Activated CD4-positive, alpha-beta T cell treated with anti-CD3 and anti-CD28 coated beads for 36 hours (primary cell): ENCODE data around the gene FRYL. TPM values are rescaled to one million over a fixed set of nuclear protein-coding genes. Genes with fewer than 3 reads are reported as not detected.

Experiments
- ATAC-seq: fragments of 200-7000 bp; cut with Tn5 transposase; one replicate; pipeline ENCODE4 v1.10.0; 2021; ENCODE audit warnings: mild to moderate bottlenecking, moderate library complexity
- CTCF ChIA-PET: fragments of 350-600 bp; sonication (Branson Sonifier 250); formaldehyde crosslinking; loops from one replicate; lab custom pipeline; 2021; ENCODE audit warnings: antibody characterized with exemption; lab: Charles Lee
- POLR2A ChIA-PET: fragments of 350-600 bp; sonication (Branson Sonifier 250); formaldehyde crosslinking; loops from one replicate; lab custom pipeline; 2021; ENCODE audit warnings: antibody characterized with exemption, inconsistent platforms; lab: Charles Lee
- DNase-seq: peaks from one replicate; pipeline ENCODE4 v3.0.0-alpha.2; 2020
- H3K27ac Mint-ChIP-seq: one replicate; pipeline ENCODE4 v1.8.0; 2021; ENCODE audit warnings: mixed read lengths
- H3K27me3 Mint-ChIP-seq: one replicate; pipeline ENCODE4 v1.8.0; 2021; ENCODE audit warnings: mixed read lengths
- H3K36me3 Mint-ChIP-seq: one replicate; pipeline ENCODE4 v1.8.0; 2021; ENCODE audit warnings: low read depth, mixed read lengths
- H3K4me1 Mint-ChIP-seq: one replicate; pipeline ENCODE4 v1.8.0; 2021; ENCODE audit warnings: mixed read lengths
- H3K4me3 Mint-ChIP-seq: one replicate; pipeline ENCODE4 v1.8.0; 2021; ENCODE audit warnings: mild to moderate bottlenecking, moderate library complexity, mixed read lengths
- H3K9me3 Mint-ChIP-seq: one replicate; pipeline ENCODE4 v1.8.0; 2021; ENCODE audit warnings: low read depth, mixed read lengths
- intact Hi-C, 2 experiments: fragments of 100-400 bp; cut with DNase I in 1 of 2; cut with micrococcal nuclease in 1 of 2; formaldehyde crosslinking; loops; one replicate each; pipeline versions ENCODE4 v1.14.2 to v1.15.1; 2022 to 2024; cut with DNase I, micrococcal nuclease
- total RNA-seq, 2 experiments: library from RNA; stranded (reverse); gene quantifications; one replicate each; pipeline ENCODE4 v1.2.3, GENCODE V29; 2021

The FRYL gene
- total RNA-seq, 2 experiments from 2014 or later = 67.9 to 69.8 TPM

DNA sequence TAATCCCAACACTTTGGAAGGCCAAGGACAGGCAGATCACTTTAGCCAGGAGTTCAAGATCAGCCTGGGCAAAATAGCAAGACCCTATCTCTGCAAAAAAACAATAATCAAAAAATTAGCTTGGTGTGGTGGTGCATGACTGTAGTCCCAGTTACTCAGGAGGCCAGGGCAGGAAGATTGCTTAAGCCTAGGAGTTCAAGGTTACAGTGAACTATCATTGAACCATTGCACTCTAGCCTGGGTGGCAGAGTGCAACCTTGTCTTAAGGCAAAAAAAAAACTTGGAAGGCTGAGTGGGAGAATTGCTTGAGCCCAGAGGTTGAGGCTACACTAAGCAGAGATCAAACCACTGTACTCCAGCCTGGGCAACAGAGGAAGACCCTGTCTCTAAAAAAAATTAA lies 5.2 kb upstream of the FRYL start:
- no peaks in the 10 kb centered on the region for H3K9me3 Mint-ChIP-seq
- H3K4me1 Mint-ChIP-seq = peaks cover 11% of the 10 kb centered on the region
- H3K27ac Mint-ChIP-seq = no peak overlapping the region
- POLR2A ChIA-PET = no interaction called here
- H3K4me3 Mint-ChIP-seq = no peak overlapping the region
- intact Hi-C loops = loop anchor here in 1 of 2 experiments (10.0 kb wide), 1 partner anchor 179 kb away; no protein-coding TSS in a partner anchor
- H3K27me3 Mint-ChIP-seq = no peaks in the 10 kb centered on the region
- ATAC-seq (no peak), DNase-seq (no peak)
- CTCF ChIA-PET = no interaction called here
- H3K36me3 Mint-ChIP-seq = no peaks in the 10 kb centered on the region

- no peak overlapping the region for H3K4me3 Mint-ChIP-seq
Measured at GRCh38 chr4:48781968-48782367, 1.9 kb upstream of the FRYL start.

GRCh38 chr4:48780865-48781214 lies 761 bp upstream of the FRYL start:
- CTCF ChIA-PET = interaction anchor here (0.7 to 1.5 kb wide), 8 partner anchors 11 to 203 kb away, joined by 3 to 12 read pairs (median 4); no protein-coding TSS in a partner anchor
- Mint-ChIP-seq H3K4me1 (peaks cover 35% of the 10 kb centered on the region), H3K9me3 (no peaks in the 10 kb centered on the region), H3K27me3 (no peaks in the 10 kb centered on the region), H3K27ac (peak overlapping the region; percentile 98), H3K36me3 (no peaks in the 10 kb centered on the region), H3K4me3 (peak overlapping the region; percentile 98)
- intact Hi-C loops = loop anchor here (1.0 to 10.0 kb wide), 9 partner anchors 49 to 867 kb away; partner anchors contain the start of genes OCIAD2 (in 2 of the 2), NFXL1 (in 1 of the 2), OCIAD1 (in 1 of the 2) and SLAIN2 (in 1 of the 2)
- peak; percentile 75 for DNase-seq
- POLR2A ChIA-PET = interaction anchor here (0.7 to 1.2 kb wide), 4 partner anchors 24 to 202 kb away, joined by 3 to 5 read pairs (median 4); partner anchors contain the start of gene OCIAD2
- ATAC-seq = peak; percentile 6

More at GRCh38 chr4:48781968-48782367, 1.9 kb upstream of the FRYL start:
- Mint-ChIP-seq H3K27ac (no peak overlapping the region), H3K27me3 (no peaks in the 10 kb centered on the region), H3K9me3 (no peaks in the 10 kb centered on the region), H3K36me3 (no peaks in the 10 kb centered on the region), H3K4me1 (peaks cover 25% of the 10 kb centered on the region)
- intact Hi-C loops = loop anchor here in 1 of 2 experiments (5.0 to 10.0 kb wide), 2 partner anchors 183 to 205 kb away; no protein-coding TSS in a partner anchor
- ChIA-PET POLR2A (no interaction called here), CTCF (interaction anchor here (0.8 to 1.2 kb wide), 2 partner anchors 125 to 587 kb away, joined by 3 to 4 read pairs; partner anchors contain the start of gene OCIAD2)
- DNase-seq (no peak), ATAC-seq (no peak)

DNA sequence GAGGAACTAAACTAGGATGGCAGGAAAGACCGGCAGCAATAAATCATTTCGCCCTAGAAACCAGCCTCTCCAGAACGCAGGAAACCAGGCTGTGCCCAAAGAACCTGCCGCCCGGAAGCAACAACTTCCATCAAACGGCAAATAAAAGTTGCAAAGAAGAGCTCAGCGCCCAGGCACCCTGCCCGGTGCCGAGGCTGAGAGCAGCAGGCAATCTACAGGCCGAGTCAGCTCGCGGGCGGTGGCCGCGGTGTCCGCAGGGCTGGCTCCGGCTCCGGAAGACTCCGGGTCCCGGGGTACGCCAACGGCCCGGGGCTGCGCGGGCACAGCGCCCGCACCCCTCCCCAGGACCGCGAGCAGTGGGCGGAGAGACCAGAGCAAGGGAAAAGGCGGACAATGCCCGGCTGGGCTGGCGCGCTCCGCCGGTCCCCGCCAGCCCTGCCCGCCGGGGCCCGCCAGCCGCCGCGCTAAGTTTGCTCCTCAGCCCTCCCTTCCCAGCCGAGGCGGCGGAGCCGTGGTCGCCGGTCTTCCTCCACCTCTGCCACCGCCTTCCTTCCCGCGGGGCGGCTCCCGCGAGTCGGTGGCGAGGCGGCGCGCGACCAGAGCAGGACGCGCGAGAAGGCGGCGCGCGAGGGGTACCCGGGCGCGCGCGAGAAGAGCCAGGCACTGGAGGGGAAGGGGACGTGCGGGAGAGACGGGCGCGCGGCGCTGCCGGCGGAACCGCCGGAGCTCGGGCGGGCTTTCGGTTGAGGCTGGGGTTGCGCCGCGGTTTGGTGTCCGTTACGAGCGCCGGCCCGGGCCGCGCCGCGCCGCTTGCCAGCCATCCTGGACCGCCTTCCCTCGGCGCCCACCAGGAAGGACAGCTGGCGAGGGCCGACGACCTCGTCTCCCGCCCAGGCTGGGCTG lies 733 bp downstream of the FRYL start:
- no peaks in the 10 kb centered on the region for H3K36me3 Mint-ChIP-seq
- peak overlapping the region; percentile 85 for H3K27ac Mint-ChIP-seq
- H3K27me3 Mint-ChIP-seq = no peaks in the 10 kb centered on the region
- H3K4me1 Mint-ChIP-seq = peaks cover 46% of the 10 kb centered on the region
- peak; percentile 8 for ATAC-seq
- H3K4me3 Mint-ChIP-seq = peak overlapping the region; percentile 98
- CTCF ChIA-PET = interaction anchor here (0.8 to 1.5 kb wide), 6 partner anchors 29 to 183 kb away, joined by 3 to 7 read pairs (median 3); no protein-coding TSS in a partner anchor
- no peaks in the 10 kb centered on the region for H3K9me3 Mint-ChIP-seq
- intact Hi-C loops = loop anchor here (1.0 to 10.0 kb wide), 6 partner anchors 37 to 435 kb away; partner anchors contain the start of gene SLAIN2 (in 1 of the 2)
- POLR2A ChIA-PET = interaction anchor here (0.8 kb wide), 2 partner anchors 26 to 51 kb away, joined by 3 to 4 read pairs; no protein-coding TSS in a partner anchor
- DNase-seq = peak; percentile 79

- no peaks in the 10 kb centered on the region for H3K27me3 Mint-ChIP-seq
- H3K9me3 Mint-ChIP-seq = no peaks in the 10 kb centered on the region
- ATAC-seq (no peak), DNase-seq (peak; percentile 10)
- peak overlapping the region; percentile 85 for H3K27ac Mint-ChIP-seq
- POLR2A ChIA-PET = interaction anchor here (0.5 to 0.8 kb wide), 3 partner anchors 25 to 52 kb away, joined by 3 to 4 read pairs (median 3); no protein-coding TSS in a partner anchor
- no peaks in the 10 kb centered on the region for H3K36me3 Mint-ChIP-seq
- H3K4me3 Mint-ChIP-seq = peak overlapping the region; percentile 98
- CTCF ChIA-PET = interaction anchor here (0.8 to 1.5 kb wide), 6 partner anchors 28 to 184 kb away, joined by 3 to 7 read pairs (median 3); no protein-coding TSS in a partner anchor
- H3K4me1 Mint-ChIP-seq = peaks cover 52% of the 10 kb centered on the region
- intact Hi-C loops = loop anchor here (1.0 to 10.0 kb wide), 6 partner anchors 36 to 434 kb away; partner anchors contain the start of gene SLAIN2 (in 1 of the 2)
Measured at GRCh38 chr4:48778431-48779094, 1.5 kb downstream of the FRYL start.

DNA sequence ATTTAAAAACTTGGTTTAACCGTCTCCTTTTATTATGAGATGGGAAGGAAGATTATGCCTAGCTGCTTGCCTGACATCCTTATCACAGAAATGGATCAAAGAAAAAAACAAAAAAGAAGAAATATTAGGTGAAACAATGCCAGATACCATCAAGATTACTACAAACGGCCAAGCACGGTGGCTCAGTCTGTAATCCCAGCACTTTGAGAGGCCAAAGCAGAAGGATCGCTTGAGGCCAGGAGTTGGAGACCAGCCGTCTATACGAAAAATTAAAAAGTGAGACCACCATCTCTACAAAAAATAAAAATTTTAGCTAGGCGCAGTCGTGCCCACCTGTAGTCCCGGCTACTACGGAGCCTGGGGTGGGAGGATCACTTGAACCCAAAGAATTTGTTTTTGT lies 2.3 kb downstream of the FRYL start:
- CTCF ChIA-PET = no interaction called here

GRCh38 chr4:48774760-48775710 lies 5.0 kb downstream of the FRYL start:
- ATAC-seq = no peak
- ChIA-PET POLR2A (interaction anchor here (0.5 kb wide), 1 partner anchor 22 kb away, joined by 6 read pairs; no protein-coding TSS in a partner anchor), CTCF (interaction anchor here (0.6 to 1.1 kb wide), 3 partner anchors 107 to 186 kb away, joined by 3 to 4 read pairs (median 3); no protein-coding TSS in a partner anchor)
- no peaks in the 10 kb centered on the region for H3K27me3 Mint-ChIP-seq
- DNase-seq = no peak
- no peaks in the 10 kb centered on the region for H3K9me3 Mint-ChIP-seq
- H3K27ac Mint-ChIP-seq = no peak overlapping the region
- H3K4me3 Mint-ChIP-seq = no peak overlapping the region
- intact Hi-C loops = loop anchor here in 1 of 2 experiments (5.0 to 10.0 kb wide), 3 partner anchors 33 to 430 kb away; partner anchors contain the start of gene SLAIN2
- peaks cover 66% of the 10 kb centered on the region for H3K4me1 Mint-ChIP-seq
- peaks cover 7% of the 10 kb centered on the region for H3K36me3 Mint-ChIP-seq

More for the DNA sequence above, 2.3 kb downstream of the FRYL start:
- Mint-ChIP-seq H3K36me3 (peaks cover under 1% of the 10 kb centered on the region), H3K27ac (peak overlapping the region; percentile 83), H3K9me3 (no peaks in the 10 kb centered on the region), H3K27me3 (no peaks in the 10 kb centered on the region), H3K4me1 (peaks cover 60% of the 10 kb centered on the region), H3K4me3 (peak overlapping the region; percentile 98)
- POLR2A ChIA-PET = interaction anchor here (0.7 kb wide), 1 partner anchor 1077 kb away, joined by 5 read pairs; no protein-coding TSS in a partner anchor
- no peak for ATAC-seq
- intact Hi-C loops = loop anchor here (2.0 to 10.0 kb wide), 5 partner anchors 35 to 433 kb away; partner anchors contain the start of gene SLAIN2 (in 1 of the 2)
- no peak for DNase-seq

DNA sequence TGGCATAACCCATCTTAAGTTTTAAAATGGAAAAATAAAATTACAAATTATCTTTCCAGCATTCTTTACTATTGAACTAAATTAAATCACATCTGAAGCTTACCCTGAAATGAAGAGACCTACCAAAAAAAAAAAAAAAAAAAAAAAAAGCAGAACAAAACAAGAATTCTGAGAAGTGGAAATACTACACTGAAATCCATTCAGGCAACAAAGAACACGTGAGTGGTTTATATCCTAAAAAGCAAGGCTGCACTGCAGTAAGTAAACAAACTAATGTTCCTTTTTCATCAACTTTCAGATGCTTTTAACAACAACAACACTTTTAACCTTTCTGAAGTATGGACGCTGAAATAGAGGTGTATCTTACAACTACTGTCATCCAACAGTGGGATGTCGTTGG lies 7.5 kb downstream of the FRYL start:
- CTCF ChIA-PET = no interaction called here
- H3K4me1 Mint-ChIP-seq = peaks cover 72% of the 10 kb centered on the region
- no peak overlapping the region for H3K4me3 Mint-ChIP-seq
- no peaks in the 10 kb centered on the region for H3K27me3 Mint-ChIP-seq
- H3K9me3 Mint-ChIP-seq = no peaks in the 10 kb centered on the region
- no peak for DNase-seq
- intact Hi-C loops = loop anchor here in 1 of 2 experiments (10.0 kb wide), 1 partner anchor 428 kb away; the partner anchor contains the start of gene SLAIN2
- ATAC-seq = no peak
- H3K27ac Mint-ChIP-seq = no peak overlapping the region
- H3K36me3 Mint-ChIP-seq = peaks cover 15% of the 10 kb centered on the region
- POLR2A ChIA-PET = no interaction called here

GRCh38 chr4:48767055-48767929 lies 12.8 kb downstream of the FRYL start:
- peak; percentile 17 for DNase-seq
- peaks cover 21% of the 10 kb centered on the region for H3K36me3 Mint-ChIP-seq
- ChIA-PET POLR2A (no interaction called here), CTCF (no interaction called here)
- peaks cover 1% of the 10 kb centered on the region for H3K9me3 Mint-ChIP-seq
- H3K4me3 Mint-ChIP-seq = no peak overlapping the region
- peaks cover 57% of the 10 kb centered on the region for H3K4me1 Mint-ChIP-seq
- no peaks in the 10 kb centered on the region for H3K27me3 Mint-ChIP-seq
- ATAC-seq = peak; percentile 59
- intact Hi-C loops = no loop called here
- no peak overlapping the region for H3K27ac Mint-ChIP-seq
